ENCODE measurements around the gene LRMDA. TPM values are rescaled to one million over a fixed set of nuclear protein-coding genes. Genes with fewer than 3 reads are reported as not detected.

The LRMDA gene
- total RNA-seq, 1 experiment from 2014 or later: 0.24 TPM

- H3K27ac ChIP-seq: no peak overlapping the region
These were observed 1005.0 kb downstream of the LRMDA start for GRCh38 chr10:76436401-76436811.

GRCh38 chr10:76436981-76437380 is 1005.6 kb downstream of the LRMDA start:
- peaks cover 14% of the 10 kb centered on the region for H3K4me1 ChIP-seq
- peak in 1 of 2 experiments; percentile 32 for DNase-seq
- H3K27me3 ChIP-seq: no peaks in the 10 kb centered on the region
- no peak overlapping the region for H3K4me3 ChIP-seq
- no peak overlapping the region for H3K27ac ChIP-seq
- H3K36me3 ChIP-seq: no peaks in the 10 kb centered on the region
- H3K9me3 ChIP-seq (replicated peaks): no peaks in the 10 kb centered on the region

More at GRCh38 chr10:76436401-76436811, 1005.0 kb downstream of the LRMDA start:
- Histone ChIP-seq H3K27me3 (no peaks in the 10 kb centered on the region), H3K36me3 (no peaks in the 10 kb centered on the region), H3K4me3 (no peak overlapping the region), H3K4me1 (peaks cover 14% of the 10 kb centered on the region), H3K9me3 (replicated peaks) (no peaks in the 10 kb centered on the region)
- DNase-seq: no peak

- H3K27me3 ChIP-seq: no peaks in the 10 kb centered on the region
- peaks cover 4% of the 10 kb centered on the region for H3K4me1 ChIP-seq
- no peaks in the 10 kb centered on the region for H3K9me3 ChIP-seq (replicated peaks)
- H3K4me3 ChIP-seq: no peak overlapping the region
- no peak for DNase-seq
- no peak overlapping the region for H3K27ac ChIP-seq
- H3K36me3 ChIP-seq: no peaks in the 10 kb centered on the region
These were observed 1009.0 kb downstream of the LRMDA start for GRCh38 chr10:76440426-76440825.

GRCh38 chr10:76442113-76442512 is 1010.7 kb downstream of the LRMDA start:
- Histone ChIP-seq H3K4me3 (no peak overlapping the region), H3K9me3 (replicated peaks) (no peaks in the 10 kb centered on the region), H3K36me3 (no peaks in the 10 kb centered on the region), H3K4me1 (no peaks in the 10 kb centered on the region), H3K27me3 (no peaks in the 10 kb centered on the region), H3K27ac (no peak overlapping the region)
- DNase-seq: no peak

GRCh38 chr10:76444034-76444800 is 1012.8 kb downstream of the LRMDA start:
- Histone ChIP-seq H3K4me3 (no peak overlapping the region), H3K4me1 (no peaks in the 10 kb centered on the region)
- DNase-seq: no peak

GRCh38 chr10:76447578-76447977 is 1016.2 kb downstream of the LRMDA start:
- Histone ChIP-seq H3K36me3 (no peaks in the 10 kb centered on the region), H3K9me3 (replicated peaks) (no peaks in the 10 kb centered on the region), H3K27ac (no peak overlapping the region), H3K27me3 (no peaks in the 10 kb centered on the region), H3K4me1 (no peaks in the 10 kb centered on the region), H3K4me3 (no peak overlapping the region)
- no peak for DNase-seq

More at GRCh38 chr10:76444034-76444800, 1012.8 kb downstream of the LRMDA start:
- no peaks in the 10 kb centered on the region for H3K36me3 ChIP-seq
- H3K9me3 ChIP-seq (replicated peaks): no peaks in the 10 kb centered on the region
- H3K27me3 ChIP-seq: no peaks in the 10 kb centered on the region
- H3K27ac ChIP-seq: no peak overlapping the region

- no peak overlapping the region for H3K27ac ChIP-seq
- H3K36me3 ChIP-seq: no peaks in the 10 kb centered on the region
- no peaks in the 10 kb centered on the region for H3K27me3 ChIP-seq
- no peak overlapping the region for H3K4me3 ChIP-seq
- no peaks in the 10 kb centered on the region for H3K9me3 ChIP-seq (replicated peaks)
- DNase-seq: no peak
- H3K4me1 ChIP-seq: no peaks in the 10 kb centered on the region
These were observed 1020.5 kb downstream of the LRMDA start for GRCh38 chr10:76451911-76452310.

GRCh38 chr10:76453332-76453731 is 1021.9 kb downstream of the LRMDA start:
- DNase-seq: no peak
- Histone ChIP-seq H3K9me3 (replicated peaks) (no peaks in the 10 kb centered on the region), H3K36me3 (no peaks in the 10 kb centered on the region), H3K4me3 (no peak overlapping the region), H3K4me1 (no peaks in the 10 kb centered on the region), H3K27me3 (no peaks in the 10 kb centered on the region), H3K27ac (no peak overlapping the region)

- no peaks in the 10 kb centered on the region for H3K4me1 ChIP-seq
These were observed 1022.6 kb downstream of the LRMDA start for GRCh38 chr10:76453997-76454396.

GRCh38 chr10:76454506-76455140 is 1023.2 kb downstream of the LRMDA start:
- DNase-seq: no peak
- Histone ChIP-seq H3K9me3 (replicated peaks) (no peaks in the 10 kb centered on the region), H3K4me3 (no peak overlapping the region), H3K27me3 (no peaks in the 10 kb centered on the region), H3K27ac (no peak overlapping the region), H3K36me3 (no peaks in the 10 kb centered on the region), H3K4me1 (no peaks in the 10 kb centered on the region)

More at GRCh38 chr10:76453997-76454396, 1022.6 kb downstream of the LRMDA start:
- Histone ChIP-seq H3K9me3 (replicated peaks) (no peaks in the 10 kb centered on the region), H3K27ac (no peak overlapping the region), H3K36me3 (no peaks in the 10 kb centered on the region), H3K4me3 (no peak overlapping the region), H3K27me3 (no peaks in the 10 kb centered on the region)
- DNase-seq: no peak

GRCh38 chr10:76456197-76456596 is 1024.8 kb downstream of the LRMDA start:
- Histone ChIP-seq H3K36me3 (no peaks in the 10 kb centered on the region), H3K4me1 (no peaks in the 10 kb centered on the region), H3K27ac (no peak overlapping the region), H3K4me3 (no peak overlapping the region), H3K9me3 (replicated peaks) (no peaks in the 10 kb centered on the region), H3K27me3 (no peaks in the 10 kb centered on the region)
- no peak for DNase-seq

GRCh38 chr10:76459016-76459730 is 1027.7 kb downstream of the LRMDA start:
- no peak overlapping the region for H3K4me3 ChIP-seq
- H3K36me3 ChIP-seq: no peaks in the 10 kb centered on the region
- no peaks in the 10 kb centered on the region for H3K4me1 ChIP-seq
- no peak for DNase-seq
- no peaks in the 10 kb centered on the region for H3K9me3 ChIP-seq (replicated peaks)
- no peaks in the 10 kb centered on the region for H3K27me3 ChIP-seq
- H3K27ac ChIP-seq: no peak overlapping the region

- no peak for DNase-seq
- Histone ChIP-seq H3K36me3 (no peaks in the 10 kb centered on the region), H3K27me3 (no peaks in the 10 kb centered on the region)
These were observed 1029.6 kb downstream of the LRMDA start for GRCh38 chr10:76461024-76461423.

GRCh38 chr10:76463111-76463510 is 1031.7 kb downstream of the LRMDA start:
- Histone ChIP-seq H3K9me3 (replicated peaks) (no peaks in the 10 kb centered on the region), H3K4me1 (no peaks in the 10 kb centered on the region), H3K36me3 (no peaks in the 10 kb centered on the region), H3K27ac (no peak overlapping the region), H3K4me3 (no peak overlapping the region), H3K27me3 (no peaks in the 10 kb centered on the region)
- no peak for DNase-seq

More at GRCh38 chr10:76461024-76461423, 1029.6 kb downstream of the LRMDA start:
- no peaks in the 10 kb centered on the region for H3K9me3 ChIP-seq (replicated peaks)
- H3K4me1 ChIP-seq: no peaks in the 10 kb centered on the region
- H3K4me3 ChIP-seq: no peak overlapping the region
- H3K27ac ChIP-seq: no peak overlapping the region

Measured in SJCRH30 (cell line).